ENCODE data around the gene LAGE3.

GRCh38 chrX:154485150-154486051, 6.3 kb upstream of the LAGE3 start:
- no peak for TF ChIP-seq CTCF (IDR thresholded peaks at IDR 0.05; ENCODE audit: low read depth, low read length)
- TF ChIP-seq POLR2A (IDR thresholded peaks at IDR 0.05; ENCODE audit: extremely low read depth, insufficient read length): no peak
- no peak for TF ChIP-seq MYC (IDR thresholded peaks at IDR 0.05; ENCODE audit: low read depth, low read length)
- no peak for TF ChIP-seq MAX (IDR thresholded peaks at IDR 0.05; ENCODE audit: low read depth, low read length)

Measured in NB4 (cell line).